AG04450 (cell line): Measurements from ENCODE around the gene RABGAP1L. TPM values are rescaled to one million over a fixed set of nuclear protein-coding genes. Genes with fewer than 3 reads are reported as not detected.
"Not testable (repeated sequence)": the region's sequence is repeated elsewhere in the genome, so short reads cannot be mapped to it uniquely, and the experiment has no call there.

Experiments
- CTCF ChIA-PET: fragments of 300-600, 350-600 bp; formaldehyde crosslinking; extraction: SDS; loops from one replicate; lab custom pipeline; 2022; ENCODE audit warnings: antibody characterized with exemption, inconsistent platforms; lab: Charles Lee
- POLR2A ChIA-PET: fragments of 350-600 bp; formaldehyde crosslinking; extraction: SDS; loops from one replicate; lab custom pipeline; 2021; ENCODE audit warnings: antibody characterized with exemption, inconsistent platforms; lab: Yijun Ruan, JAX
- DNase-seq: peaks from one replicate; pipeline ENCODE4 v3.0.0-alpha.2; 2011; ENCODE audit warnings: low read depth, low spot score
- H3K27ac ChIP-seq: one replicate; pipeline ENCODE4 v1.5.1; 2012; ENCODE audit warnings: low read depth, low read length, control low read depth
- H3K27me3 ChIP-seq: one replicate; pipeline ENCODE4 v1.6.0; 2012; ENCODE audit warnings: low read length; ENCODE audit not compliant: control insufficient read depth, insufficient read depth
- H3K4me3 ChIP-seq: 2 replicates; pipeline ENCODE4 v1.5.1; 2011; ENCODE audit warnings: mild to moderate bottlenecking, low read depth, low read length, control low read depth
- H3K9me3 ChIP-seq: 2 replicates; pipeline ENCODE4 v1.5.1; 2012; ENCODE audit warnings: low read length; ENCODE audit not compliant: control insufficient read depth, insufficient read depth
- CTCF ChIP-seq: IDR thresholded peaks from 2 replicates; pipeline ENCODE4 v1.5.1; 2011; ENCODE audit warnings: low read depth, low read length, control low read depth, inconsistent platforms
- polyA plus RNA-seq: library from polyadenylated mRNA; depleted of rRNA; stranded (reverse); fragments of >200 nt; gene quantifications from 2 replicates; pipeline ENCODE4 v1.2.3, GENCODE V29; 2011

The RABGAP1L gene
- polyA plus RNA-seq, 1 experiment = 21.2 TPM

- Histone ChIP-seq H3K27me3 (no peaks in the 10 kb centered on the region), H3K4me3 (no peak overlapping the region), H3K9me3 (no peaks in the 10 kb centered on the region), H3K27ac (no peak overlapping the region)
- CTCF ChIA-PET = no interaction called here
- TF ChIP-seq CTCF = no peak
- no peak for DNase-seq
- POLR2A ChIA-PET = no interaction called here
Observed at GRCh38 chr1:174580801-174581200, 421.5 kb downstream of the RABGAP1L start.

GRCh38 chr1:174583316-174583715, 424.0 kb downstream of the RABGAP1L start:
- Histone ChIP-seq H3K27ac (no peak overlapping the region), H3K9me3 (no peaks in the 10 kb centered on the region), H3K27me3 (no peaks in the 10 kb centered on the region), H3K4me3 (no peak overlapping the region)
- no peak for TF ChIP-seq CTCF
- DNase-seq = no peak
- ChIA-PET CTCF (no interaction called here), POLR2A (no interaction called here)

GRCh38 chr1:174584071-174584470, 424.8 kb downstream of the RABGAP1L start:
- Histone ChIP-seq H3K27me3 (no peaks in the 10 kb centered on the region), H3K9me3 (no peaks in the 10 kb centered on the region), H3K27ac (no peak overlapping the region), H3K4me3 (no peak overlapping the region)
- ChIA-PET CTCF (no interaction called here), POLR2A (no interaction called here)
- no peak for DNase-seq
- TF ChIP-seq CTCF = no peak

GRCh38 chr1:174588618-174589017, 429.3 kb downstream of the RABGAP1L start:
- H3K27me3 ChIP-seq, H3K9me3 ChIP-seq, DNase-seq, CTCF ChIA-PET, H3K4me3 ChIP-seq, POLR2A ChIA-PET, H3K27ac ChIP-seq: not testable (repeated sequence)

- no peak for DNase-seq
- ChIA-PET CTCF (no interaction called here), POLR2A (no interaction called here)
- Histone ChIP-seq H3K27ac (no peak overlapping the region), H3K4me3 (no peak overlapping the region), H3K9me3 (no peaks in the 10 kb centered on the region), H3K27me3 (no peaks in the 10 kb centered on the region)
- no peak for TF ChIP-seq CTCF
Observed at GRCh38 chr1:174605198-174605597, 445.9 kb downstream of the RABGAP1L start.

GRCh38 chr1:174606471-174606870, 447.2 kb downstream of the RABGAP1L start:
- no peaks in the 10 kb centered on the region for H3K9me3 ChIP-seq
- POLR2A ChIA-PET = no interaction called here
- TF ChIP-seq CTCF = no peak
- no peaks in the 10 kb centered on the region for H3K27me3 ChIP-seq
- H3K4me3 ChIP-seq = no peak overlapping the region
- H3K27ac ChIP-seq = no peak overlapping the region
- no peak for DNase-seq
- CTCF ChIA-PET = no interaction called here

GRCh38 chr1:174617905-174618304, 458.6 kb downstream of the RABGAP1L start:
- DNase-seq, POLR2A ChIA-PET, H3K27me3 ChIP-seq, H3K4me3 ChIP-seq, H3K27ac ChIP-seq, CTCF ChIA-PET, H3K9me3 ChIP-seq: not testable (repeated sequence)
